HG02885 (cell line): ENCODE data around the gene RUFY3.
"Not testable (repeated sequence)": the region's sequence is repeated elsewhere in the genome, so short reads cannot be mapped to it uniquely, and the experiment has no call there.

Source experiments
- ATAC-seq: cut with Tn5 transposase; IDR thresholded peaks from one replicate; pipeline ENCODE4 v1.9.1; 2021; ENCODE audit warnings: mild to moderate bottlenecking; ENCODE audit not compliant: unreplicated experiment, poor library complexity

The RUFY3 gene

DNA sequence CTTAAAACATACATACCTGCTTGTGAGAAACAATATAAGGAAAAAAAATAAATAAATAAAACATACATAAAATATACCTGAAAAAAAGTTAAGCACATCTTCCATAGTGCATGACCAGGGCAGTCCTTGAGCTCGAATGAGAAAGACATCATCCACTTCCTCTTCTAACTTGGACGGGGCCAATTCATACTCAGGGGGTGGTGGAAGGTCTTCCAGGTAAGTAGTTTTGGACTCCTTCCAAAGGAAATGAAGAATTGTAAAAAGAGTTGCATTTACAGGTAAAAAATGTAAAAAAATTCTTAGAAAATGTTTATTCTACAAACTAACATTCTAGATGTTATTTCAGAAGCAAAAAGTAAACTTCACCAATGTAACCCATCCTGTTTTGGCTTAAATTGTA, 114.3 kb downstream of the RUFY3 start:
- no peak for ATAC-seq

DNA sequence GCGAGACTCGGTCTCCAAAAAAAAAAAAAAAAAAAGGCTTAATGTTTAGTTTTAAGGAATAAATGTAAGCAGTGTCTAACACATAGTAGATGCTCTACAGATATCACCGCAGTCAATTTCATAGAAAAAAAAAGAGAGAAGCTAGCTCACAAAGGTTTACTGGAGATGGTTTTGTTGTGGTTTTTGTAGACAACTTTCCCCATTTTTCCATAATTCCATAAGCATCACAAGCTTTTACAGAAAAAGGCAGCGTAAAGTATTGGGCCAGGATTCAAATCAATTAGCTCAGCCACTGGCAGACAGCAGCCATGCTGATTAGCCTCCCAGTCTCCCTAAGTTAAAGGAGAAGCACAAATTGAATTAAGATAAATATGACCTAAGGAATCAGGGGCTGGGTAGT, 116.4 kb downstream of the RUFY3 start:
- no peak for ATAC-seq

DNA sequence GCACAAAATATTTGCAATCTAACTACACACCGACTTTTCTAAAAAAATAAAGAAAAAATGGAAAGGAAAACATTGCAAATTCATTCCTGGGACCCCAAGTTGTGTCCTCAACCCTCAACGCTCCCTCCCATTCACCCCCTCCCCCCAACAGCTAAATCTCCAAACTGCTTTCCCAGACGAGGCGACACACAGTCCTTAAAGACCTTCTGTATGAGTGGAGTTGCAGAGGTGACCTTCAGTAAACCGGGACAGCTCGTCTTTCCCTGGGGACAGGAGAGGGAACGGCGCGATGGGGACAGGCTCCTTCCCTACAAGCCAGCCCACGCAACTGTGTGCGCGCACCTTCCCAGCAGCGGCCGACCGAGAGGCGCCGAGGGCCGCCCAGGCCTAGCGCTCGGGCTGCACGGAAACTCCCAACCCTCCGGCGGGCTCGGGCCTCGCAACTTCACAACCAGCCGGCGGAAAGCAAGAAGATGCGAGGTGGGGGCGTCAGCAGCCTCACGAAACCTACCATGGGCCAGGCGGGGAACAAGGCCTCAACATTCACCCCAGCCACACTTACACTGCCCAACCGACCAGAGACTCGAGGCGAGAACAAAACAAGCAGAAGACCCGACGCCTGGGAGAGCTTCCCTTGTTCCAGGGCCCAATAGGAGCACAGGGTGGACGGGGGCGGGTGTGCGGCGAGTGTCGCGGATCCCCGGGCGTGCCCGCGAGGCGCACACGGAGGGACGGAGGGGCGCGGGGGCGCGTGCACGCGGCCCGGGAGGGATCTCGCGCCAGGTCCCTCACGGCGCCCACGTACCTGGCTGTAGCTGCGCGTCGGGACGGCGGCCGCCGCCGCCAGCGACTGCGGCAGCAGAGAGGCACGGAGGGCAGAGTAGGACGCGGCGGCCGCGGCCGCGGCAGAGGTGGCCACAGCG, 117.2 kb downstream of the RUFY3 start:
- ATAC-seq, result peak; percentile 65

DNA sequence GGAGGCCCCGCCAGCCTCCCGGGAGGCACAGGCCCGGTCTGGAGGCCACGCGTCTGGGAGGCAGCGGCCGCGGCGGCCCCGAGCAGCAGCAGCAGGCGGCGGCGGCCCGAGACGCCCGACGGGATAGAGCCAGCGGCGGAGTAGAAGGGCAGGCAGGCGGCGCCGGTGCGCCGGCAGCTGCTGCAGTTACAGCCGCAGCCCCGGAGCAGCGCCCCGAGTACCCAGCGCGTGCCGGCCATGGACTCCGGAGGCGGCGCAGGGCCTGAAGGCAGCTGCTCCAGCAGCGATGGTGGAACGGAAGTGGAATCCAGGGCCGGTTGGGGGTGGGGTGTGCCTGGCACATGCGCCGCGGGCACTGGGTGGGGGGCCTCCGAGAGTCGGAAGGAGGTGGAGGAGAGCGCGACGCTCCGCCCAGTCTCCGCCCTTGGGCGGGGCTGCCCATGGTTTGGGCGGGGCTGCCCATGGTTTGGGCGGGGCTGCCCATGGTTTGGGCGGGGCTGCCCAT, 117.9 kb downstream of the RUFY3 start, which contains the start of gene GRSF1:
Gene GRSF1 (minus strand): TSS at position 302 of the 505 bp plus-strand sequence. CDS start 63 bp downstream, at position 239.
- peak; percentile 68 for ATAC-seq

- ATAC-seq, result not testable (repeated sequence)
These were observed 118.4 kb downstream of the RUFY3 start for GRCh38 chr4:70840137-70840536.

DNA sequence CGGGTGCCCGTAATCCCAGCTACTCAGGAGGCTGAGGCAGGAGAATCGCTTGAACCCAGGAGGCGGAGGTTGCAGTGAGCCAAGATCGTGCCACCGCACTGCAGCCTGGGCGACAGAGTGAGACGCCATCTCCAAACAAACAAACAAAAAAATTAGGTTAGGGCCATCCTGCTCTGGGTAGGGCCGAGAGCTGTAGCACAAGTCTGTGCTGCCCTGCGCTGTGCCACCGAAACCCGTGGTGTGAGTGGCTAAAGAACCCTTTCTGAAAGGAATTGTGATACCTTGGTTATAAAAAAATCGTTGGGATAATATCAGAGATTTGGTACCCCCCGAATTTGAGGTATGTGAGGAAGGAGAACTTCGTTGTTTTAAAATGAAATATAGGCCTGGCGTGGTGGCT, 118.9 kb downstream of the RUFY3 start:
- ATAC-seq, result not testable (repeated sequence)

DNA sequence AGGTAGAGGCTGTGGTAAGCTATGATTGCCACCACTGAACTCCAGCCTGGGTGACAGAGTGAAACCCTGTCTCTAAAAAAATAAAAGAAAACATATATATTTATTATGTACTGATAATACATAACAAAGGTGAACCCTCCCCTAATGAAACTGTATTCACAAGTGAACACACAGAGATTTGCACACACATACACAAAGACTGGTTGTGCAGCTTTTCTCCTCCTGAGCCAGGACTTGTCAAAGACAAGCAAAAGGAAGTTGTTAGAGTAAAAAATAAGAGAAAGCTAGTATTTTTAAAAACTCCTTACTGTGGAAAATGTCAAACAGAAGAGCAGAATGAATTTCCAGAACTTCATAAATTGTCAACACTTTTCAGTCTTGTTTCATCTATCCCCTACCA, 119.4 kb downstream of the RUFY3 start:
- ATAC-seq, result no peak

DNA sequence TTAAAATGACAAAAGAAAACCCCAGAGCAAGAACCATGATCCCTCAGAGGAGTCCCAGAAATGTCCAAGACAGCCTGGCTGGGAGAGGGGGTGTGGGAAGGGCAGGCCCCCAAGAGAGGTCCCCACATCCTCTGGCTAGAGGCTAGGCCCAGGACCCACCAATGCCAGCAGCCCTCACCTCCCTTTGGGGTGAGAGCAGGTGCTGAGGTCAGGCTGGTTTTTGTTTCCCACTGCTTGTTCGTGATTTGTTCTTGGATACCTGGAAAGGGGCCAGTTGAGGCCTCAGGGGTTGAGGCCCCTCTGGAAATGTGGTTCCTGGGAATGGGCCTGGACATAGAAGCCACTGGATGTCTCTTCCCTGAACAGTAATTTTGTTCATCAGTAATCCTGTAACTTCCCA, 120.2 kb downstream of the RUFY3 start:
- ATAC-seq, result no peak

DNA sequence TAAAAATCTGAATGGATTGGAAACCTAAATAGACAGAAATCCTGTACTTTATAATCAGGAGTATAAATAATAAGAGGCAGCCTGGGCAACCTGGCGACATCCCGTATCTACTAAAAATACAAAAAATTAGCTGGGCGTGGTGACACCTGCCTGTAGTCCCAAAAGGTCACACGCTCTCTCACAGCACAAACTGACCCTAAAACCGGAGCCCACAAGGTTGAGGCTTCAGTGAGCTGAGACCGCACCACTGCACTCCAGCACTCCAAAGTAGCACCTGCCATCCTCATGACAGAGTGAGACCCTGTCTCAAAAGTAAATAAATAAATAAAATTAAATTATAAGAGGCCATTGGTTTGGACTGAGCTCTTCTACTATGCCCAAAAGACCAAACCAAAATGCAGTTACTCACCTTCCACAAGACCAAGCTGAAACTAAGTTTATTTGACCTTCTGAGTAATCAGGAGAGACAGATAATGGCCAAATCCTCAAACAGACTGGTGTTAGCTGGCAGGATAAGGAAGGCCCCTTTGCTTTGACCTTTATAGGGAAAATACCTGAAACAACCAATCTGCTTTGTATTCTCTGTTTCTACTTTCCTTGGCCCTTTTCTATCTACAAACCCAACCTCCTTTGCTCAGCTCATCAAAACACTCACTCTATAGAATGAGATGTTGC, 121.1 kb downstream of the RUFY3 start:
- ATAC-seq, result peak; percentile 18

DNA sequence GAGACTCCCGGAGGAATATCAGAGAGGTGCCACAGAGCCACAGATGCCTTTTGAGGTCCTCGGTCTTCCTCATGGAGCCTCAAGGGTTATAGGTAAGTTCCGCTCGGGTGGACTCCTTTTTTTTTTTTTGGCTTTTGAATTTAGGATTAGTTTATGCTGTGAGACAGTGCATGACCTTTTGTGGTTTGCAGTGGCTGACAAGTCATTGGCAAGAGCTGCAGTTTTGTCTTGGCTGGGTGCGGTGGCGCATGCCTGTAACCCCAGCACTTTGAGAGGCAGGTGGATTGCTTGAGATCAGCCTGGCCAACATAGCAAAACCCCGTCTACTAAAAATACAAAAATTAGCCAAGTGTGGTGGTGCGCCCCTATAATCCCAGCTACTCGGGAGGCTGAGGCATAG, 122.4 kb downstream of the RUFY3 start:
- ATAC-seq, result no peak

- ATAC-seq, result no peak
These were observed 127.5 kb downstream of the RUFY3 start for GRCh38 chr4:70849291-70849690.

- ATAC-seq, result no peak
These were observed 133.7 kb downstream of the RUFY3 start for GRCh38 chr4:70855464-70855863.
